Panc1 (cell line): ENCODE measurements around the gene ANKRD33B. TPM values are rescaled to one million over a fixed set of nuclear protein-coding genes. Genes with fewer than 3 reads are reported as not detected.

Experiments
- ATAC-seq: fragments of 200-7000 bp; cut with Tn5 transposase; 2 replicates; pipeline ENCODE4 v1.9.1; 2020; ENCODE audit warnings: mild to moderate bottlenecking, moderate library complexity
- BruUV-seq: library from RNA; stranded (reverse); fragments of 400-500 nt; replicated peaks from 2 replicates; lab custom pipeline; 2021; lab: Mats Ljungman, UMichigan
- CTCF ChIA-PET: fragments of 300-600 bp; sonication (Branson Sonifier 250); formaldehyde crosslinking; loops from one replicate; lab custom pipeline; 2022; ENCODE audit warnings: antibody characterized with exemption; lab: Charles Lee
- POLR2A ChIA-PET: fragments of 300-600 bp; sonication (Branson Sonifier 250); formaldehyde crosslinking; loops from one replicate; lab custom pipeline; 2022; ENCODE audit warnings: antibody characterized with exemption; lab: Charles Lee
- DNase-seq: peaks from one replicate; pipeline ENCODE4 v3.0.0-alpha.2; 2010; ENCODE audit warnings: low read depth, low spot score
- H3K27ac ChIP-seq: 2 replicates; pipeline ENCODE4 v1.5.1; 2011; ENCODE audit warnings: mild to moderate bottlenecking, low read length, inconsistent platforms
- H3K27me3 ChIP-seq: fragments of 200-500 bp; sonication (Bioruptor generic); 2 replicates; pipeline ENCODE4 v1.6.0; 2014; ENCODE audit warnings: low read length, inconsistent platforms; ENCODE audit not compliant: control insufficient read depth, insufficient read depth
- H3K36me3 ChIP-seq: fragments of 200-500 bp; sonication (Bioruptor generic); 2 replicates; pipeline ENCODE4 v1.5.1; 2014; ENCODE audit warnings: inconsistent platforms, mild to moderate bottlenecking, low read length, moderate library complexity; ENCODE audit not compliant: control insufficient read depth, insufficient read depth
- H3K4me1 ChIP-seq: 2 replicates; pipeline ENCODE4 v1.5.1; 2011; ENCODE audit warnings: inconsistent platforms, mild to moderate bottlenecking, low read length, moderate library complexity; ENCODE audit not compliant: control insufficient read depth, insufficient read depth
- H3K4me3 ChIP-seq, 2 experiments: 2 replicates each; pipeline ENCODE4 v1.5.1; 2011 to 2012; ENCODE audit warnings: low read depth in 2 of 2, low read length in 2 of 2, mild to moderate bottlenecking in 2 of 2, inconsistent platforms in 1 of 2, moderate library complexity in 1 of 2
- H3K9me3 ChIP-seq: fragments of 200-500 bp; sonication (Bioruptor generic); 2 replicates; pipeline ENCODE4 v1.5.1; 2014; ENCODE audit warnings: low read depth, mild to moderate bottlenecking, inconsistent platforms, low read length, moderate library complexity; ENCODE audit not compliant: control insufficient read depth, insufficient read depth
- CTCF ChIP-seq: fragments of 450-650 bp; IDR thresholded peaks from 2 replicates; pipeline ENCODE4 v1.5.1; 2017; ENCODE audit warnings: mild to moderate bottlenecking
- POLR2AphosphoS5 ChIP-seq: IDR thresholded peaks from 2 replicates; pipeline ENCODE4 v1.6.1; 2012; ENCODE audit warnings: mild to moderate bottlenecking, low read depth, low read length, moderate library complexity
- SIN3A ChIP-seq: IDR thresholded peaks from 2 replicates; pipeline ENCODE4 v1.6.1; 2012; ENCODE audit warnings: low read depth, mild to moderate bottlenecking, low read length, moderate library complexity, borderline replicate concordance; ENCODE audit not compliant: insufficient read depth
- TCF7L2 ChIP-seq: IDR thresholded peaks from 2 replicates; pipeline ENCODE4 v1.6.1; 2011; ENCODE audit warnings: mild to moderate bottlenecking, low read depth, low read length, inconsistent platforms
- in situ Hi-C: cut with HindIII; loops from 2 replicates; pipeline ENCODE4 v1.10.0; 2016; ENCODE audit warnings: low sequenced_read_pairs, low pct_unique_long_range_greater_than_20kb
- intact Hi-C: fragments of 100-400 bp; cut with micrococcal nuclease; formaldehyde crosslinking; loops from one replicate; pipeline ENCODE4 v1.10.0; 2022; ENCODE audit not compliant: unreplicated experiment
- total RNA-seq: library from RNA; stranded (reverse); gene quantifications from one replicate; pipeline ENCODE4 v1.2.1, GENCODE V29; 2021; ENCODE audit not compliant: unreplicated experiment
- TF ChIP-seq, protein P1 (sequence below), 2 experiments: IDR thresholded peaks; 2 replicates each; pipeline ENCODE4 v1.6.1; 2011 to 2012; ENCODE audit warnings: low read depth in 2 of 2, control low read depth in 1 of 2, low read length in 1 of 2, mild to moderate bottlenecking in 1 of 2, moderate library complexity in 1 of 2; ENCODE audit not compliant: insufficient read depth in 1 of 2

The ANKRD33B gene
- total RNA-seq, 1 experiment from 2014 or later = 19.1 TPM

GRCh38 chr5:10552183-10553143 is 11.4 kb upstream of the ANKRD33B start:
- Histone ChIP-seq H3K4me1 (peaks cover 44% of the 10 kb centered on the region), H3K9me3 (no peaks in the 10 kb centered on the region), H3K27me3 (no peaks in the 10 kb centered on the region), H3K4me3 (no peak overlapping the region), H3K27ac (peak overlapping the region; percentile 76), H3K36me3 (no peaks in the 10 kb centered on the region)
- DNase-seq (no peak), ATAC-seq (no peak)
- TF ChIP-seq, protein P1, sequence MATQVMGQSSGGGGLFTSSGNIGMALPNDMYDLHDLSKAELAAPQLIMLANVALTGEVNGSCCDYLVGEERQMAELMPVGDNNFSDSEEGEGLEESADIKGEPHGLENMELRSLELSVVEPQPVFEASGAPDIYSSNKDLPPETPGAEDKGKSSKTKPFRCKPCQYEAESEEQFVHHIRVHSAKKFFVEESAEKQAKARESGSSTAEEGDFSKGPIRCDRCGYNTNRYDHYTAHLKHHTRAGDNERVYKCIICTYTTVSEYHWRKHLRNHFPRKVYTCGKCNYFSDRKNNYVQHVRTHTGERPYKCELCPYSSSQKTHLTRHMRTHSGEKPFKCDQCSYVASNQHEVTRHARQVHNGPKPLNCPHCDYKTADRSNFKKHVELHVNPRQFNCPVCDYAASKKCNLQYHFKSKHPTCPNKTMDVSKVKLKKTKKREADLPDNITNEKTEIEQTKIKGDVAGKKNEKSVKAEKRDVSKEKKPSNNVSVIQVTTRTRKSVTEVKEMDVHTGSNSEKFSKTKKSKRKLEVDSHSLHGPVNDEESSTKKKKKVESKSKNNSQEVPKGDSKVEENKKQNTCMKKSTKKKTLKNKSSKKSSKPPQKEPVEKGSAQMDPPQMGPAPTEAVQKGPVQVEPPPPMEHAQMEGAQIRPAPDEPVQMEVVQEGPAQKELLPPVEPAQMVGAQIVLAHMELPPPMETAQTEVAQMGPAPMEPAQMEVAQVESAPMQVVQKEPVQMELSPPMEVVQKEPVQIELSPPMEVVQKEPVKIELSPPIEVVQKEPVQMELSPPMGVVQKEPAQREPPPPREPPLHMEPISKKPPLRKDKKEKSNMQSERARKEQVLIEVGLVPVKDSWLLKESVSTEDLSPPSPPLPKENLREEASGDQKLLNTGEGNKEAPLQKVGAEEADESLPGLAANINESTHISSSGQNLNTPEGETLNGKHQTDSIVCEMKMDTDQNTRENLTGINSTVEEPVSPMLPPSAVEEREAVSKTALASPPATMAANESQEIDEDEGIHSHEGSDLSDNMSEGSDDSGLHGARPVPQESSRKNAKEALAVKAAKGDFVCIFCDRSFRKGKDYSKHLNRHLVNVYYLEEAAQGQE (IDR thresholded peaks at IDR 0.05; ENCODE audit: insufficient read depth in 1 of 2, low read depth in 2 of 2, low read length in 1 of 2) = no peak
- TF ChIP-seq CTCF = no peak
- no peak for TF ChIP-seq SIN3A
- no peak for TF ChIP-seq TCF7L2
- TF ChIP-seq POLR2AphosphoS5 = no peak
- ChIA-PET POLR2A (interaction anchor here (0.7 kb wide), 1 partner anchor 21 kb away, joined by 3 read pairs; no protein-coding TSS in a partner anchor), CTCF (no interaction called here)
- no TSS peak for BruUV-seq
- in situ Hi-C loops (no loop called here), intact Hi-C loops (no loop called here)

DNA sequence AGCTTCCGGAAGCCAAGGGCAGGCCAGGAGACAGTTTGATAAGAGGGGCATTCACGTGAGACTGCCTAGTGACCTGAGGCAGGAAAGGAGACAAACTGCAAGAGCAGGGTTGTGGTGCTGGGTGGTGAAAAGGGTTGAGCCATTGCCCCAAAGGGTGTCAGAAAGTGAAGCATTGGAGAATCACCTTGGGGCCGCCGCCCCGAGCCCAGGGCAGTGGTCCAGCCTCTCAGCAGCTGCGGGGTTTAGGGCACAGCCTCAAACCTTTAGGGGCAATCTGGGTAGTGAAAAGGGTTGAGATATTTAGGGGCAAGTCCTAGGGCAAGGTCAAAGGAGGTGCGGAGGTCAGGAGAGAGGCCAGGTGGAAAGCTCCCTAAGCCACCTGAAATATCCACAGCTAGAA is 10.4 kb upstream of the ANKRD33B start:
- Histone ChIP-seq H3K27ac (no peak overlapping the region; the same call in 1 of the 2 replicates), H3K27me3 (no peaks in the 10 kb centered on the region), H3K4me3 (no peak overlapping the region), H3K4me1 (peaks cover 48% of the 10 kb centered on the region), H3K9me3 (no peaks in the 10 kb centered on the region), H3K36me3 (no peaks in the 10 kb centered on the region)
- no peak for ATAC-seq
- no peak for TF ChIP-seq CTCF
- no peak for TF ChIP-seq POLR2AphosphoS5
- TF ChIP-seq TCF7L2 = no peak
- no peak for TF ChIP-seq SIN3A
- TF ChIP-seq, protein P1 (IDR thresholded peaks at IDR 0.05; ENCODE audit: insufficient read depth in 1 of 2, low read depth in 2 of 2, low read length in 1 of 2) = no peak
- BruUV-seq = no TSS peak
- intact Hi-C loops = no loop called here
- ChIA-PET CTCF (interaction anchor here (0.7 kb wide), 1 partner anchor 101 kb away, joined by 4 read pairs; no protein-coding TSS in a partner anchor), POLR2A (no interaction called here)
- no peak for DNase-seq
- in situ Hi-C loops = no loop called here
